Measurements from ENCODE around the gene MTUS2.

DNA sequence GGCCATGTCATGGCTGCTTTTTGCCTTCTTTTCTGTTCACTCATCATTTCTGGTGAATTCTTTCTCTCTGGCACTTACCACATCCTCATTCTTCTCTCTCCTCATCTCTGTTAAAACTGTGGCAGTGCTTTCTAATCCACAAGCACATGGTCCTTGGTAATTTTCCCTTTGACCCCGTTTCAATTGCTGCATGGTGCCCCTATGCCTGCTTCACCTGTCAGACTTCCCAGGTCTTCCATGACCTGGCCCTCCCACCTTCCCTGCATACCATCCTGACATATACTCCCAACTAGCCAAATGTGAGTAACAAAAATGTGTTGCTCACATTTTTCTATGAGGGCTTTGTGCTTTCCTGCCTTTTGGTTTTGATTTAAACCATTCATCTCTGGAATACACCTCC lies 286.5 kb downstream of the MTUS2 start:
- TF ChIP-seq ZNF24 (IDR thresholded peaks at IDR 0.05) (no peak), ETV6 (conservative IDR thresholded peaks at IDR 0.05 in 1 of 2, IDR thresholded peaks at IDR 0.05 in 1 of 2; ENCODE audit: borderline replicate concordance in 1 of 2, low read depth in 1 of 2) (no peak)
